Gastrocnemius medialis (tissue), 4 donors: ENCODE results near the gene CIBAR2.

Source experiments
- POLR2A ChIP-seq, 2 donors: fragments of 450-650 bp; IDR thresholded peaks; one replicate each; pipeline ENCODE4 v1.6.1; 2017; ENCODE audit warnings: antibody characterized with exemption in 2 of 2, mild to moderate bottlenecking in 2 of 2, moderate library complexity in 2 of 2
- TF ChIP-seq, protein P1 (sequence below), 5 experiments: fragments of 450-650 bp in 3 of 5; fragments of 200-600 bp in 2 of 5; sonication (generic) in 2 of 5; IDR thresholded peaks in 4 of 5; conservative IDR thresholded peaks in 1 of 5; 1 replicate in 4 of 5; 2 replicates in 1 of 5; pipeline ENCODE4 v1.5.1; 2016 to 2019; ENCODE audit warnings: antibody characterized with exemption in 5 of 5, mild to moderate bottlenecking in 3 of 5, moderate library complexity in 3 of 5

DNA sequence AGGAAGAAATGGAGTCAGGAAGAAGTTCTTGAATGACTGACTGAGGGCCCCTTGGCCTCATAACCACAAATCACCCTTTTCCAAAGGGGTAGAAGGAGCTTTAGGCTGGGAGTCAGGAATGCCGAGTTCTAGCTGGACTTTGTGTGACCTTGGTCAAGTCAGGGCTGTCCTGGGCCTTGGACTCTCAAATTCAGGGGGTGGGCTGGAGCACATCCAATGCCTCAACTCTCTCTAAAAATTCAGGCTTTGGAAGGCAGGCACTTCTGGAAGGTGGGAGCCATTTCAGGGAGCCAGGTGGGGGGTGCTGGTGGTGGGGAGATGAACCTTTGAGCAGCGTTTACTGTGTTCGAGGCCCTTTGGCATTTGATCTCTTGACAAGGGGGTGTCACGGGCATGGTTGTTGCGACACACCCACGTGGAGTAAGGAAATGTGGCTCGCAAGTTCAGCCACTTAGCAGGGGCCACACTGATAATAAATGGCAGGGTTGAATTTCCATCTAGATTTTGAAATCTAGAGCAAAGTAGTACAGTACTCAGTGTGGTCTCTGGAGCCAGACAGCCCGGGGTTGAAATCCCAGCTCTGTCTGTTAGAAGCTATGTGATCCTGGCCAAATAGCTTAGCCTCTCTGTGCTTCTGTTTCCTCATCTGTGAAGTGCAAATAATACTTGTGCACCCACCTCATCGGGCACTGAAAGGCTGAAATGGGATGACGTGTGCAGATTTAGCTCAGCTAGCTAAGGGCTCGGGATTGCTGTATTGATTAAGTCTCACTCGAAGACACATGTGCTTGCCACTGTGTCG lies 47.1 kb upstream of the CIBAR2 start:
- TF ChIP-seq, protein P1, sequence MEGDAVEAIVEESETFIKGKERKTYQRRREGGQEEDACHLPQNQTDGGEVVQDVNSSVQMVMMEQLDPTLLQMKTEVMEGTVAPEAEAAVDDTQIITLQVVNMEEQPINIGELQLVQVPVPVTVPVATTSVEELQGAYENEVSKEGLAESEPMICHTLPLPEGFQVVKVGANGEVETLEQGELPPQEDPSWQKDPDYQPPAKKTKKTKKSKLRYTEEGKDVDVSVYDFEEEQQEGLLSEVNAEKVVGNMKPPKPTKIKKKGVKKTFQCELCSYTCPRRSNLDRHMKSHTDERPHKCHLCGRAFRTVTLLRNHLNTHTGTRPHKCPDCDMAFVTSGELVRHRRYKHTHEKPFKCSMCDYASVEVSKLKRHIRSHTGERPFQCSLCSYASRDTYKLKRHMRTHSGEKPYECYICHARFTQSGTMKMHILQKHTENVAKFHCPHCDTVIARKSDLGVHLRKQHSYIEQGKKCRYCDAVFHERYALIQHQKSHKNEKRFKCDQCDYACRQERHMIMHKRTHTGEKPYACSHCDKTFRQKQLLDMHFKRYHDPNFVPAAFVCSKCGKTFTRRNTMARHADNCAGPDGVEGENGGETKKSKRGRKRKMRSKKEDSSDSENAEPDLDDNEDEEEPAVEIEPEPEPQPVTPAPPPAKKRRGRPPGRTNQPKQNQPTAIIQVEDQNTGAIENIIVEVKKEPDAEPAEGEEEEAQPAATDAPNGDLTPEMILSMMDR (IDR thresholded peaks at IDR 0.05 in 4 of 5, conservative IDR thresholded peaks at IDR 0.05 in 1 of 5): no peak
- no peak for TF ChIP-seq POLR2A (IDR thresholded peaks at IDR 0.05)
